Breast epithelium (tissue), 3 donors: ENCODE measurements around the gene PLA2G4A.

Experiments
- POLR2A ChIP-seq: fragments of 450-650 bp; IDR thresholded peaks from one replicate; pipeline ENCODE4 v1.6.1; 2016; ENCODE audit warnings: antibody characterized with exemption, mild to moderate bottlenecking, moderate library complexity
- POLR2AphosphoS5 ChIP-seq, 3 donors: sonication (generic); formaldehyde crosslinking; IDR thresholded peaks; one replicate each; pipeline ENCODE4 v1.6.1; 2017; ENCODE audit warnings: antibody characterized with exemption in 3 of 3
- TF ChIP-seq, protein P1 (sequence below), 3 donors: fragments of 450-650 bp; IDR thresholded peaks; one replicate each; pipeline ENCODE4 v1.5.1; 2016 to 2017; ENCODE audit warnings: antibody characterized with exemption in 3 of 3, mild to moderate bottlenecking in 3 of 3, moderate library complexity in 3 of 3

DNA sequence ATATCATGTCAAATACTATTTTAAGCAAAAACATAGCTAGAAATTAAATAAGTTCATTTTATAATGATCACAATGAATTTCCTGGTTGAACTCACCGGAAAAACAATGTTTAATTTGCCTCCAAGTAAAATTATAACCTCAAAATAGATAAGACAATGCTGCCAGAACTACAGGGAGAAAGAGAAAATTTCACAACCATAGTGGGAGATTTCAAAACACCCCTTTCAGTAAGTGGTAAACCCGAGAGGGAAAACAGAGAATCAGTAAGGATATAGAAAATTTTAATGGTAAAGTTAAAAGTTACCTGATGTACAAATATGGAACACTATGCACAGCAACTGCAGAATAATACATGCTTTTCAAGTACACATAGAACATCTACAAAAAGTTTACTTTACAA, 43.2 kb upstream of the PLA2G4A start:
- TF ChIP-seq, protein P1, sequence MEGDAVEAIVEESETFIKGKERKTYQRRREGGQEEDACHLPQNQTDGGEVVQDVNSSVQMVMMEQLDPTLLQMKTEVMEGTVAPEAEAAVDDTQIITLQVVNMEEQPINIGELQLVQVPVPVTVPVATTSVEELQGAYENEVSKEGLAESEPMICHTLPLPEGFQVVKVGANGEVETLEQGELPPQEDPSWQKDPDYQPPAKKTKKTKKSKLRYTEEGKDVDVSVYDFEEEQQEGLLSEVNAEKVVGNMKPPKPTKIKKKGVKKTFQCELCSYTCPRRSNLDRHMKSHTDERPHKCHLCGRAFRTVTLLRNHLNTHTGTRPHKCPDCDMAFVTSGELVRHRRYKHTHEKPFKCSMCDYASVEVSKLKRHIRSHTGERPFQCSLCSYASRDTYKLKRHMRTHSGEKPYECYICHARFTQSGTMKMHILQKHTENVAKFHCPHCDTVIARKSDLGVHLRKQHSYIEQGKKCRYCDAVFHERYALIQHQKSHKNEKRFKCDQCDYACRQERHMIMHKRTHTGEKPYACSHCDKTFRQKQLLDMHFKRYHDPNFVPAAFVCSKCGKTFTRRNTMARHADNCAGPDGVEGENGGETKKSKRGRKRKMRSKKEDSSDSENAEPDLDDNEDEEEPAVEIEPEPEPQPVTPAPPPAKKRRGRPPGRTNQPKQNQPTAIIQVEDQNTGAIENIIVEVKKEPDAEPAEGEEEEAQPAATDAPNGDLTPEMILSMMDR (IDR thresholded peaks at IDR 0.05) = no peak
- TF ChIP-seq POLR2A (no peak), POLR2AphosphoS5 (IDR thresholded peaks at IDR 0.05) (no peak)
